Skeletal muscle satellite cell (primary cell): ENCODE measurements around the gene OR52A5.

Experiments
- H3K27me3 ChIP-seq: 2 replicates; pipeline ENCODE4 v1.7.0; 2013; ENCODE audit warnings: low read length; ENCODE audit not compliant: control insufficient read depth, insufficient read depth
- H3K36me3 ChIP-seq: 2 replicates; pipeline ENCODE4 v1.7.0; 2013; ENCODE audit warnings: mild to moderate bottlenecking, control low read depth, low read length; ENCODE audit not compliant: insufficient read depth
- H3K4me1 ChIP-seq: 2 replicates; pipeline ENCODE4 v1.7.0; 2013; ENCODE audit warnings: low read length; ENCODE audit not compliant: control insufficient read depth, insufficient read depth
- H3K4me2 ChIP-seq: 2 replicates; pipeline ENCODE4 v1.7.0; 2013; ENCODE audit warnings: mild to moderate bottlenecking, low read length
- H3K4me3 ChIP-seq: 2 replicates; pipeline ENCODE4 v1.7.0; 2013; ENCODE audit warnings: low read length
- H3K9ac ChIP-seq: 2 replicates; pipeline ENCODE4 v1.7.0; 2013; ENCODE audit warnings: mild to moderate bottlenecking, low read depth, low read length, moderate library complexity
- H3K9me3 ChIP-seq: replicated peaks from 2 replicates; pipeline ENCODE4 v1.7.0; 2013; ENCODE audit warnings: mild to moderate bottlenecking, control low read depth, low read length

Gene OR52A5

GRCh38 chr11:5107285-5107684, 30.9 kb downstream of the OR52A5 start:
- no peak overlapping the region for H3K4me2 ChIP-seq
- H3K4me3 ChIP-seq: no peak overlapping the region
- H3K4me1 ChIP-seq: no peaks in the 10 kb centered on the region
- H3K9ac ChIP-seq: no peak overlapping the region
- no peaks in the 10 kb centered on the region for H3K36me3 ChIP-seq
- no peaks in the 10 kb centered on the region for H3K27me3 ChIP-seq
- no peaks in the 10 kb centered on the region for H3K9me3 ChIP-seq

- no peaks in the 10 kb centered on the region for H3K9me3 ChIP-seq
- H3K4me3 ChIP-seq: no peak overlapping the region
- H3K27me3 ChIP-seq: no peaks in the 10 kb centered on the region
- no peaks in the 10 kb centered on the region for H3K36me3 ChIP-seq
- H3K4me1 ChIP-seq: no peaks in the 10 kb centered on the region
- H3K9ac ChIP-seq: no peak overlapping the region
- no peak overlapping the region for H3K4me2 ChIP-seq
Measured at GRCh38 chr11:5103066-5103465, 35.1 kb downstream of the OR52A5 start.

- Histone ChIP-seq H3K9me3 (no peaks in the 10 kb centered on the region), H3K36me3 (no peaks in the 10 kb centered on the region), H3K9ac (no peak overlapping the region), H3K4me2 (no peak overlapping the region), H3K27me3 (no peaks in the 10 kb centered on the region), H3K4me3 (no peak overlapping the region), H3K4me1 (no peaks in the 10 kb centered on the region)
Measured at GRCh38 chr11:5102246-5102645, 35.9 kb downstream of the OR52A5 start.

GRCh38 chr11:5096011-5096410, 42.1 kb downstream of the OR52A5 start:
- Histone ChIP-seq H3K9me3 (no peaks in the 10 kb centered on the region), H3K4me2 (no peak overlapping the region), H3K4me3 (no peak overlapping the region), H3K4me1 (no peaks in the 10 kb centered on the region), H3K9ac (no peak overlapping the region), H3K27me3 (no peaks in the 10 kb centered on the region), H3K36me3 (no peaks in the 10 kb centered on the region)

GRCh38 chr11:5092821-5093585, 45.2 kb downstream of the OR52A5 start:
- Histone ChIP-seq H3K9ac (no peak overlapping the region), H3K27me3 (no peaks in the 10 kb centered on the region), H3K4me3 (no peak overlapping the region), H3K4me1 (no peaks in the 10 kb centered on the region), H3K4me2 (no peak overlapping the region), H3K9me3 (no peaks in the 10 kb centered on the region), H3K36me3 (no peaks in the 10 kb centered on the region)

GRCh38 chr11:5090668-5091067, 47.5 kb downstream of the OR52A5 start:
- H3K4me1 ChIP-seq: no peaks in the 10 kb centered on the region
- no peaks in the 10 kb centered on the region for H3K27me3 ChIP-seq
- H3K4me2 ChIP-seq: no peak overlapping the region
- H3K9ac ChIP-seq: no peak overlapping the region
- no peaks in the 10 kb centered on the region for H3K36me3 ChIP-seq
- no peak overlapping the region for H3K4me3 ChIP-seq
- H3K9me3 ChIP-seq: no peaks in the 10 kb centered on the region

GRCh38 chr11:5088556-5088955, 49.6 kb downstream of the OR52A5 start:
- no peaks in the 10 kb centered on the region for H3K4me1 ChIP-seq
- H3K36me3 ChIP-seq: no peaks in the 10 kb centered on the region
- H3K4me3 ChIP-seq: no peak overlapping the region
- no peak overlapping the region for H3K4me2 ChIP-seq
- no peaks in the 10 kb centered on the region for H3K27me3 ChIP-seq
- H3K9me3 ChIP-seq: no peaks in the 10 kb centered on the region
- no peak overlapping the region for H3K9ac ChIP-seq

GRCh38 chr11:5083602-5084001, 54.6 kb downstream of the OR52A5 start:
- Histone ChIP-seq H3K4me1 (no peaks in the 10 kb centered on the region), H3K9ac (no peak overlapping the region), H3K4me3 (no peak overlapping the region), H3K9me3 (no peaks in the 10 kb centered on the region), H3K36me3 (no peaks in the 10 kb centered on the region), H3K27me3 (no peaks in the 10 kb centered on the region), H3K4me2 (no peak overlapping the region)

- Histone ChIP-seq H3K9ac (no peak overlapping the region), H3K9me3 (no peaks in the 10 kb centered on the region), H3K4me3 (no peak overlapping the region)
Measured at GRCh38 chr11:5081405-5081804, 56.8 kb downstream of the OR52A5 start.

More at GRCh38 chr11:5081405-5081804, 56.8 kb downstream of the OR52A5 start:
- no peaks in the 10 kb centered on the region for H3K4me1 ChIP-seq
- H3K36me3 ChIP-seq: no peaks in the 10 kb centered on the region
- no peaks in the 10 kb centered on the region for H3K27me3 ChIP-seq
- H3K4me2 ChIP-seq: no peak overlapping the region
